ENCODE results near the gene GRID1.

The GRID1 gene

GRCh38 chr10:86366033-86366901 lies at the start of gene GRID1:
Gene GRID1, minus strand, starts transcription at chr10:86366795.
- no peak for DNase-seq (ENCODE audit: low read depth)

GRCh38 chr10:86415583-86415982 lies 49.0 kb upstream of the GRID1 start:
- DNase-seq (ENCODE audit: low read depth): no peak

- DNase-seq (ENCODE audit: low read depth): no peak
These were observed 48.5 kb upstream of the GRID1 start for GRCh38 chr10:86415116-86415515.

DNA sequence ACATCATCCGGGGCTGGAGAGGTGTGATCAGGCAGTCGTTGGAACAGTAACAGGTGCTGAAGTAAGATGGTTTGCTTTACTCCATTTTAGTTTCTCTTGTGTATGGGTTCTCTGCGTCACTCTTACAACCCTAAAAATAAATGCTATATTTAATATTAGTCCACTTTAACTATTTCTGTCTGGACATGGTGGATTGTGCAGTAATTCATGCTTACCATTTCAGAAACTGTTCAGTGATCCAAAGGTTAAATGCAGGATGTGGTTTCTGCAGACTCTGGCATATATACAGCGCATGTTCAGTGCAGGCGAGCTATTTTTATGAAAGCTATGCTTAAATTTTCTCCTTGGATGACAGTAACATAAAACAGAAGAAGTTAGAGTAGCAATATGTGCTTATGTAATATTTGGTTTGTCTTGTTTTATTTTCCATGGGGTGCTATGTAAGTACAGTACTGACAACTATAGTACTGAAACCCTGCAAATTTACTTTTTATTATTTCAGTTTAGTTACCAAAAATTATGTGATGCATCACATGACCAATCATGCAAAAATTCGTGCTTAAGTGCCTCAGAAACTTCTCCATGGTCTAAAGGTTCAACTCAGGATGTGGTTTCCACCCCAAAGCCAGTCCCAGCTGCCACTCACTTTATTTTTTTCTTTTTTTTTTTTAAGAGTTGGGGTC lies 46.6 kb upstream of the GRID1 start:
- DNase-seq (ENCODE audit: low read depth): no peak

DNA sequence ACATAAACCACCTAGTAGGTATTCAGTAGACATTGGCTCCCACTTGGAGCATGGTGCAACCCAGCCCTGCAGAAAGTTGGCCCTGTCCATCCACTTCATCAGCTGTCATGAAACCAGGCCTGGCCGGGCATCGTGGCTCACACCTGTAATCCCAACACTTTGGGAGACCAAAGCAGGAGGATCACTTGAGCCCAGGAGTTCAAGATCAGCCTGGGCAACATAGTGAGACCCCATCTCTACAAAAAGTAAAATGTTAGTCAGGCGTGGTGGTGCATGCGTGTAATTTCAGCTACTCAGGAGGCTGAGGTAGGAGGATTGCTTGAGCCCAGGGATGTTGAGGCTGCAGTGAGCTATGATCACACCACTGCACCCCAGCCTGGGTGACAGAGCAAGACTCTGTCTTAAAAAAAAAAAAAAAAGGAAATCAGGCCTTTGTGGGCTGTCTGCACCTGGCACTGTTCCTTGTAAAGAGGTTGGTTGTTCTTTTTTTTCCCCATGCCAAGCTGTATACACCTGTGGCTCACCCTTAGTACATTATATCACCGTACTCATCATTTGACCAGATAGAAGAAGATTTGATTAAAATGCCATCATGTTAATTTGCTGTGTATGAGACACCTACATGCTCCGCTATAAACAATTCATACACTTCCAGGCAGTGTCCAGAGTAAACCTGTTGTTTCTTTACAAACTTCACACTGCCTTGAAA lies 45.4 kb upstream of the GRID1 start:
- DNase-seq (ENCODE audit: low read depth): no peak

DNA sequence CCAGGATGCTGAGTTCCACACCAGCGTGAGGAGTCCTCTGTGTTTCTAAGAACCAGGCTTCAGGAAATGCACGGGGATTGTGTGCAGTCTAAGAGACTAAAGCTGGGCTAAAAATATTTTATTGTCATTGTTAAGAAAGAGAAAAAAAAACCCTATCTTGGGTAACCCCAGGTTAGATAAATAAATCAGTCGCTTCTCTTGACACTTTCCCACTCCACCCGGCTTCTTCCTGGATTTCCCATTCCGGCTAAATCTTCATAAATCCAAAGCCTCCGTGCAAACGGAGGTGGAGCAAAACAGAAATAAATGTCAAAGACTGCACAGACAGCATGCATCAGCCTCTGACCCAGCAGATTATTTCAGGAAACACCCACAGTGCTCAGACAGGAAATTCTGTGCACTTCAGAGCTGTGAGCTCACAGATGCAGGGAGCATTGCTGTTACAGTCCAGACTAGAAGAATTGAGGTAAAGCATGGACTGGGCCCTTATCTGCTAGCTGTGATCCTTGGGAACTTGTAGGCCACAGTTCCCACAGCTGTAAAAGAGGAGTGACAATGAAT lies 44.8 kb upstream of the GRID1 start:
- DNase-seq (ENCODE audit: low read depth): no peak

- no peak for DNase-seq (ENCODE audit: low read depth)
These were observed 44.0 kb upstream of the GRID1 start for GRCh38 chr10:86410542-86411124.

GRCh38 chr10:86409183-86409582 lies 42.6 kb upstream of the GRID1 start:
- no peak for DNase-seq (ENCODE audit: low read depth)

DNA sequence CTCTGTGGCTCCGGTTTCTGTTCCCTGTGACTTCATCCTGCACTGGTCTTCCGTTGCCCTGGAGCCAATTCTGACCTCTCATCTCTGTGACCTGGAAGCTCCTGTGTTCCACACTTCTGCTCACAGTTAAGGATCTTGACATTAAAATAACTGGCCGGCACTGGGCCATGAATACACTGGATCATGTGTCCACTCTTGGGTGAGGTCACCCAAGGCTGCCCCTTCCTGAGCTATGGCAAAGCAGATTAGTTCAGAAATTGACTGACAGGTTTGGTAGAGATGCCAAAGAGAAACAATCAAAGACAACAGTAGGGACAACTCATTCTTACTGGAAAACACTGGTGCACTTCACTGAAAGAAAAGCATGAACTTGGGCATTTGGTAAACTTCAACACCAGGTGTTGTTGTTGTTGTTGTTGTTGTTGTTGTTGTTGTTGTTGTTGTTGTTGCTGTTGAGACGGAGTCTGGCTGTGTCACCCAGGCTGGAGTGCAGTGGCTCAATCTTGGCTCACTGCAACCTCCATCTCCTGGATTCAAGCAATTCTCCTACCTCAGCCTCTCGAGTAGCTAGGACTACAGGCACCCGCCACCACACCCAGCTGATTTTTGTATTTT lies 36.7 kb upstream of the GRID1 start:
- no peak for DNase-seq (ENCODE audit: low read depth)

DNA sequence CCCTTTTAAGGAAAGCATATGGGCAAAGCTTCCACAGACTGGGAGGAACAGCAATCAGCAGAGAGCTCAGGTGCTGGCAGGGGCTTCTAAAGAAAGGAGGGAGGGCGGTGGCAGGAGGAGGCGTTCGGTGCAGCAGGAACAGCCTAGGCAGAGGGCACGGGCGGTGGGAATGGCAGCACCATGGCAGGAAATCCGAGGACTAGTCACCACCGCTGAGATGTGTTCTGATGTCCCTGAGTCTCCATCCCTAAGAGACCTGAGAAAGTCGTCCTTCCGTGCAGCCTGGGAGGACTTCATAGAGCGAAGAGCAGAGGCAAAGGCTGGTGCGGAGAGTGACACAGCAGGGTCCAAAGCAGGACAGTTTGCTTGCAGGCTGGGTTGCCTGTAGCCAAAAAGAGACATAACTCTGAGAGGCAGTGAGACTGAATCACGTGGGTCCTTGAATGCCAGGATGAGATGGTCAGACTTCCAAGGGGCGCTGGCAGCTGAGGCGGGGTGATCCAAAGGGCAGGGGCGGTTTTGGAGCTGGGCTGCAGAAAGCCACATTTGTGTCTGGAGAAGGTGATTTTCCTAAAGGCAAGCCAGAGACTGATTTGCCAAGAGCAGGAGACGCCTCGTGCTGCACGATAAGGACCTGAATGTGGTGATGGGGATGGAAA lies 35.8 kb upstream of the GRID1 start:
- DNase-seq (ENCODE audit: low read depth): no peak

- no peak for DNase-seq (ENCODE audit: low read depth)
These were observed 35.1 kb upstream of the GRID1 start for GRCh38 chr10:86401588-86402282.

DNA sequence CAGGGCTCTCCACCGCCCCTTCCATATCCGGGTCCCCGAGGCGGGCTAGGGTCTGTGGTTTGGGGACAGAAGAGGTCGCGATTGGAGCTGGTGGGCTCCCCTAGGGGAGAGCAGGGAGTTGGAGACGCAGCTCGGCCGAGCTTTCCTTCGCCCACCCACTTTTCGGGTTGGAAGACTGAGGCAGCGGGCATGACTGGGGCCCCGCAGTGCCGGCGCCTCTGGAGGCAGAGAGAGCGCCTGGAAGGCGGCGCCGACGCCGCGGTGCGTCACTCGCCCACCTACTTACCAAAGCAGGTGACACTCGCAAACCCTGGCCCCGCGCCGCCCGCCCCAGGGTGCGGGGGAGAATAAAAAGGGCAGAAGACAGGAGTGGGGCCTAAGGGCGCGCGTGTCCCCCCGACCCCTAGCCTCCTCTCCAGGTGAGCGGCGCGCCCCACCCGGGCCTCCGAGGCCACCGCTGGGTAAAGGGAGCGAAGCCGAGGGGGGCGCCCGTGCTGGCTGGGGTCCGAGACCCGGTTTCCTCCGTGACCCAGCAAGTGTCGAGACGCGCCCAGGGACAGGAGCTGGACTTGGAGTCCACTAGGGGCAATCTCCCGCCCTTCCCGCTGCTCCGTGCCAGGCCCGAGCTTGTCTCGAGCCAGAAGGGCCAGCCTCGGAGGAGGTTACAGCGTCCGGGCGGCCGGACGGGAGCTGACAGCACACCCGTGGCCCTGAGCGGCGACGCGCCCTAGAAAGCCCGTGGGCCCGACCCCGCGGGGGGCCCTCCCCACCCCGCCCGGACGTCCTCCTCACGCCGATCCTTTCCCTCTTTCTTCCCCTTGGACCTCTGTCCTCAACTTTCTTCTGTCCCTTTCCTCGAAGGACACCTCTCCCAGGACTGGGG lies 34.4 kb upstream of the GRID1 start:
- DNase-seq (ENCODE audit: low read depth): no peak

GRCh38 chr10:86399879-86400704 lies 33.5 kb upstream of the GRID1 start:
- peak; percentile 71 for DNase-seq (ENCODE audit: low read depth)

GRCh38 chr10:86399514-86399878 lies 32.9 kb upstream of the GRID1 start:
- DNase-seq (ENCODE audit: low read depth): no peak

DNA sequence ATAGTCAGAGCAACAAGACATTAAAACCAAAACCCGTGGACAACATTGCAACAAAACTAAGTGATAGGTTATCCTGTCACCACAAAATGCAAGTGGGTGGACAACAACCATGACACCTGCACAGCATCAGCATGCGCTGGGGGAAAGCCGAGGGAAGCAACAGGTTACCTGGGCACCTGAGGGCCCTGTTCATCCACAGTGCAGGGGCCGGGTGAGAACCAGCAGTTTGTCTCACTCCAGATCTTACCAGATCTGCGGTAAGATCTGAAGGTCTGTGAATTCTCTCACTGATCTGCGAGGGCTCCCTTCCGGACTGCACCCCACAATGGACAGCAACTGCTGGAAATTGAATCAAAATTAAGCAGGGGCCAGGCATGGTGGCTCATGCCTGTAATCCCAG lies 30.5 kb upstream of the GRID1 start:
- no peak for DNase-seq (ENCODE audit: low read depth)

GRCh38 chr10:86393862-86394455 lies 27.4 kb upstream of the GRID1 start:
- DNase-seq (ENCODE audit: low read depth): no peak

DNA sequence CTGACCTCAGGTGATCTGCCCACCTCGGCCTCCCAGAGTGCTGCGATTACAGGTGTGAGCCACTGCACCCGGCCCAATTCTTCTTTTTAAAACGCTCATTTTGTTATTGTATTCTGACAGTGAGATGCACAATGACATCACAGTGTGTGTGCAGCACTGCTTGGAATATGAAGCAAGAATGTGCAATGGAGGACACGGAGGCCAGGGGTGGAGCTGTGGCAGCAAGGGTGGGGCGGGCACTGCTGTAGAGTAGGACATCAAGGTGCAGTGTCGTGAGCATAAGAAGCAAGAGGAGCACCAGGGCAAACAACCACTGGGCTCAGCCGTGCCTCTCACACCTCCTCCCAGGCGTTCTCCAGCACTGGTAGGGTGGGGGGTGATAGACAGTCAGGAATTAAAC lies 26.8 kb upstream of the GRID1 start:
- DNase-seq (ENCODE audit: low read depth): no peak

DNA sequence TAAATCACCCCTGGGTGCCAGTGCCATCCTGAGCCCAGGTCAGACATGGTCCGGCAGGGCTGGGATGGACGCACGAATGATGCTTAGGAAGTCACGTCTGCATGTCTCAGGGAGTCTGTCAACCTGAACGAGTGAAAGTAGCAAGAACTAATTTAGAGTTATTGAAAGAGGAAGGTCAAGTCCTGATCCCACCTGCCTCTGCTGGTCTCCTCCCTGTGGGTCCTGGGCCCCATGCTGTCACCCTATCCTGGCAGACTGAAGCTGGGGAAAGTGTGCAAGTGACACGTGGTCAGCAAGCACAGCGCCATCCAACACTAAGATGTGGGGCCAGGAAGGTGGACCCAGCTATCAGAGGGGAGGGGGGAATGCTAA lies 26.1 kb upstream of the GRID1 start:
- DNase-seq (ENCODE audit: low read depth): no peak
